Measurements from ENCODE around the gene TBXAS1. TPM values are rescaled to one million over a fixed set of nuclear protein-coding genes. Genes with fewer than 3 reads are reported as not detected.

Gene TBXAS1
- total and polyA plus RNA-seq, 2 donors (not counting 3 experiments of a cell fraction or from before 2014, with no cell fraction given) = 2.1 to 4.3 TPM

DNA sequence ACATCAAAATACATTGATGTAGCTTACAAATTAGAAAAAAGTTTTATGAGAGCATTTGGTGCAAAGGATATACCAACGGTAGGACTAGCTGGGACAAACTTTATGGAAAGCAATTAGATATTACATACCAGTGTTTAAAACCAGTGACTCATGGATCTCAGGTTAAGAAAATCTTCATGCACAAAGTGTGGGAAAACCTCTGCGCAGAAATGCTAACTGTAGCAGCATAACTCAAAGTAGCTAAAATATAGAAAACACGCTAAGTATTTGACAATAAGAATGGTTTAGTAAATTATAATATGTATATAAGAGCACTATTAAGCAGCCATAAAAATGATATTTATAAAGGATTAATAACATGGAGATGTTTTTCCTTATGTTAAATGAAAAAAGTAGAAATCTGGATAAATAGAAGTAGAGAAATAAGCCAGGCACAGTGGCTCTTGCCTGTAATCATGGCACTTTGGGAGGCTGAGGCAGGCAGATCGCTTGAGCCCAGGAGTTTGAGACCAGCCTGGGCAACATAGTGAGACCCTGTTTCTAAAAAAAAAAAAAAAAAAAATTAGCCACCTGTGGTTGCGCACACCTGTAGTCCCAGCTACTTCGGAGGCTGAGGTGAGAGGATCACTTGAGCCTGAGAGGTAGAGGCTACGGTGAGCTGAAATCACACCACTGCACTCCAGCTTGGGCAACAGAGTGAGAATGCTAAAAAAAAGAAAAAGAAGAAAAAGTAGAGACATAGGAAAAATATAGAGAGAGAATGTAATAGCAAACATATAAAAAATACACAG is 37.2 kb downstream of the TBXAS1 start:
- intact Hi-C loops (cut with micrococcal nuclease) (no loop called here), dilution Hi-C loops (cut with MboI; ENCODE audit: extremely low pct_ligation_motif_present, low sequenced_read_pairs) (no loop called here)
- Histone ChIP-seq H3K36me3 (ENCODE audit: control insufficient read depth in 2 of 2, extremely low read depth in 1 of 2, insufficient read depth in 2 of 2, low read length in 2 of 2) (no peaks in the 10 kb centered on the region), H3K4me3 (replicated peaks in 1 of 3; ENCODE audit: insufficient read depth in 1 of 3, low read depth in 1 of 3, low read length in 3 of 3) (no peak overlapping the region), H3K4me2 (ENCODE audit: insufficient read depth, low read length) (no peak overlapping the region), H3K9ac (replicated peaks; ENCODE audit: extremely low read depth, insufficient read depth, low read length) (no peak overlapping the region), H3K27ac (ENCODE audit: insufficient read depth, low read depth, low read length) (no peak overlapping the region), H3K79me2 (ENCODE audit: control insufficient read depth, insufficient read depth, low read length) (no peaks in the 10 kb centered on the region), H3K9me1 (replicated peaks; ENCODE audit: control insufficient read depth, extremely low read depth, insufficient read depth, low read length) (no peaks in the 10 kb centered on the region), H4K20me1 (replicated peaks; ENCODE audit: control insufficient read depth, extremely low read depth, insufficient read depth, low read length) (no peaks in the 10 kb centered on the region), H3K27me3 (ENCODE audit: control insufficient read depth in 2 of 2, insufficient read depth in 2 of 2, low read length in 2 of 2) (peaks cover 2 to 13% of the 10 kb centered on the region in 2 experiments), H3K4me1 (ENCODE audit: control insufficient read depth, extremely low read depth, insufficient read depth, low read length) (peaks cover 3% of the 10 kb centered on the region), H2AFZ (ENCODE audit: low read depth, low read length) (no peak overlapping the region), H3K9me3 (replicated peaks; ENCODE audit: control insufficient read depth, insufficient read depth, low read length) (no peaks in the 10 kb centered on the region)
- no TSS peak for BruUV-seq (replicated peaks)
- TF ChIP-seq EZH2 (IDR thresholded peaks at IDR 0.05; ENCODE audit: borderline replicate concordance, low read depth, low read length, severe bottlenecking) (no peak), GATA2 (IDR thresholded peaks at IDR 0.05; ENCODE audit: insufficient read depth, insufficient read length, low read depth, low read length) (no peak), MYC (IDR thresholded peaks at IDR 0.05; ENCODE audit: low read depth, low read length) (no peak), JUN (IDR thresholded peaks at IDR 0.05; ENCODE audit: borderline replicate concordance, insufficient read depth, insufficient read length, low read depth) (no peak), POLR2A (IDR thresholded peaks at IDR 0.05; ENCODE audit: low read depth, low read length) (no peak), FOS (IDR thresholded peaks at IDR 0.05; ENCODE audit: borderline replicate concordance, insufficient read depth, low read length) (no peak), POLR2AphosphoS5 (IDR thresholded peaks at IDR 0.05; ENCODE audit: insufficient read depth, low read depth, low read length) (no peak)
- TF ChIP-seq, protein P1, sequence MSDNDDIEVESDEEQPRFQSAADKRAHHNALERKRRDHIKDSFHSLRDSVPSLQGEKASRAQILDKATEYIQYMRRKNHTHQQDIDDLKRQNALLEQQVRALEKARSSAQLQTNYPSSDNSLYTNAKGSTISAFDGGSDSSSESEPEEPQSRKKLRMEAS (IDR thresholded peaks at IDR 0.05; ENCODE audit: insufficient read depth, insufficient read length) = no peak
- TF ChIP-seq, protein P2, sequence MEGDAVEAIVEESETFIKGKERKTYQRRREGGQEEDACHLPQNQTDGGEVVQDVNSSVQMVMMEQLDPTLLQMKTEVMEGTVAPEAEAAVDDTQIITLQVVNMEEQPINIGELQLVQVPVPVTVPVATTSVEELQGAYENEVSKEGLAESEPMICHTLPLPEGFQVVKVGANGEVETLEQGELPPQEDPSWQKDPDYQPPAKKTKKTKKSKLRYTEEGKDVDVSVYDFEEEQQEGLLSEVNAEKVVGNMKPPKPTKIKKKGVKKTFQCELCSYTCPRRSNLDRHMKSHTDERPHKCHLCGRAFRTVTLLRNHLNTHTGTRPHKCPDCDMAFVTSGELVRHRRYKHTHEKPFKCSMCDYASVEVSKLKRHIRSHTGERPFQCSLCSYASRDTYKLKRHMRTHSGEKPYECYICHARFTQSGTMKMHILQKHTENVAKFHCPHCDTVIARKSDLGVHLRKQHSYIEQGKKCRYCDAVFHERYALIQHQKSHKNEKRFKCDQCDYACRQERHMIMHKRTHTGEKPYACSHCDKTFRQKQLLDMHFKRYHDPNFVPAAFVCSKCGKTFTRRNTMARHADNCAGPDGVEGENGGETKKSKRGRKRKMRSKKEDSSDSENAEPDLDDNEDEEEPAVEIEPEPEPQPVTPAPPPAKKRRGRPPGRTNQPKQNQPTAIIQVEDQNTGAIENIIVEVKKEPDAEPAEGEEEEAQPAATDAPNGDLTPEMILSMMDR (IDR thresholded peaks at IDR 0.05; ENCODE audit: extremely low read depth in 1 of 2, insufficient read depth in 1 of 2, low read depth in 1 of 2, low read length in 2 of 2) = no peak
- DNase-seq (ENCODE audit: low read depth, low spot score) (no peak), FAIRE-seq (no peak)
- ChIA-PET CTCF (interaction anchor here (0.8 kb wide), 1 partner anchor 19 kb away, joined by 3 read pairs; no protein-coding TSS in a partner anchor), POLR2A (no interaction called here)
